Natural killer cell treated with Interleukin-12 subunit alpha and Interleukin-12 subunit beta and Interleukin-15 and Interleukin-18, amount 100 ng/mL, for 72 hours (primary cell): Measurements from ENCODE around the gene HSPA9. TPM values are rescaled to one million over a fixed set of nuclear protein-coding genes. Genes with fewer than 3 reads are reported as not detected.

Source experiments
- ATAC-seq, 2 donors: fragments of 150-1000 bp; cut with Tn5 transposase in 1 of 2; sonication (Bioruptor Pico), chemical (Tn5 transposase) in 1 of 2; 2 replicates each; pipeline ENCODE4 v1.10.0; 2021
- DNase-seq: peaks from one replicate; pipeline ENCODE4 v3.0.0; 2022; ENCODE audit warnings: low spot score
- H3K27ac Mint-ChIP-seq, 2 donors: 1 replicate in 1 of 2; 2 replicates in 1 of 2; pipeline ENCODE4 v1.8.0; 2022; ENCODE audit warnings: mixed read lengths in 2 of 2, mild to moderate bottlenecking in 1 of 2, moderate library complexity in 1 of 2
- H3K27me3 Mint-ChIP-seq, 2 donors: 1 replicate in 1 of 2; 2 replicates in 1 of 2; pipeline ENCODE4 v1.8.0; 2022; ENCODE audit warnings: mixed read lengths in 2 of 2
- H3K36me3 Mint-ChIP-seq: one replicate; pipeline ENCODE4 v1.8.0; 2022; ENCODE audit warnings: mixed read lengths
- H3K4me1 Mint-ChIP-seq, 2 donors: 1 replicate in 1 of 2; 2 replicates in 1 of 2; pipeline ENCODE4 v1.8.0; 2022; ENCODE audit warnings: low read depth in 2 of 2, mixed read lengths in 2 of 2, mild to moderate bottlenecking in 1 of 2
- H3K4me3 Mint-ChIP-seq: one replicate; pipeline ENCODE4 v1.8.0; 2022; ENCODE audit warnings: mixed read lengths
- H3K9me3 Mint-ChIP-seq: 2 replicates; pipeline ENCODE4 v1.8.0; 2022; ENCODE audit warnings: mixed read lengths
- total RNA-seq, 2 donors: library from RNA; stranded (reverse); gene quantifications; one replicate each; pipeline ENCODE4 v1.2.3, GENCODE V29; 2022

HSPA9 gene
- total RNA-seq, 2 donors from 2014 or later = 337 to 473 TPM

DNA sequence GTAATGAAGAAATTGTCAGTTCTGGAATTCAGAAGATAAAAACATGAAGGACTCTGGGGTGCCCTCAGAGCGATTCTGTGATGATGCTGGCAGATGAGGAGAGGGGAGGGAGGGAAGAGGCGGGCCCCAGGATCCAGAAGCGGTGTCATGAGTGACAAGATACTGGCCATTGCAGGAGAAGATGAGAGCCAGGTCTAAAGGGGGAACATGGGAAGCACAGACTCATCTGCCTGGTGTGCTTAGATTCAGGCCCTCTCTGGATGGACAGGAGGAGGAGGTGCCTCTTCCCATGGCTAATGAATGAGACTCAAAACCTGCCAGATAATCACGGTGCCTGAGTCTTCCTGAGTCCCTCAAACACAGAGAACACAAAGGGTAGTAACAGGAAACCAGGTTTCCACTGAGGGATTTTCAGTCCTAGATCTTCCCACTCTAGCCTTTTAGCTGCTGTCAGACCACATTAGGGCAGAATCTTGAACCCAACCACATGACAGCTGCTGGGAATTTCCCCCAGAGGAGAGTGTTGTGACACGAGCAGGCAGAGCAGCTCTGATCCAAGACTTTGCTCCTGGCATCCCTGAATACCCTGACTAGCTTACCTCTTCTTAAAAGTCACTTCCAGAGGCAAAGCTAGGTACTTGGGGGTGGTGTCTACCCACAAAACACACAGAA lies 28.2 kb upstream of the HSPA9 start:
- H3K36me3 Mint-ChIP-seq = no peaks in the 10 kb centered on the region
- peak in 1 of 2 donors; percentile 64 for ATAC-seq
- H3K4me1 Mint-ChIP-seq = peaks cover 4% of the 10 kb centered on the region in 2 donors
- no peak for DNase-seq
- peaks cover 9 to 11% of the 10 kb centered on the region in 2 donors for H3K27me3 Mint-ChIP-seq
- H3K9me3 Mint-ChIP-seq = no peaks in the 10 kb centered on the region
- H3K27ac Mint-ChIP-seq = no peak overlapping the region
- H3K4me3 Mint-ChIP-seq = no peak overlapping the region

DNA sequence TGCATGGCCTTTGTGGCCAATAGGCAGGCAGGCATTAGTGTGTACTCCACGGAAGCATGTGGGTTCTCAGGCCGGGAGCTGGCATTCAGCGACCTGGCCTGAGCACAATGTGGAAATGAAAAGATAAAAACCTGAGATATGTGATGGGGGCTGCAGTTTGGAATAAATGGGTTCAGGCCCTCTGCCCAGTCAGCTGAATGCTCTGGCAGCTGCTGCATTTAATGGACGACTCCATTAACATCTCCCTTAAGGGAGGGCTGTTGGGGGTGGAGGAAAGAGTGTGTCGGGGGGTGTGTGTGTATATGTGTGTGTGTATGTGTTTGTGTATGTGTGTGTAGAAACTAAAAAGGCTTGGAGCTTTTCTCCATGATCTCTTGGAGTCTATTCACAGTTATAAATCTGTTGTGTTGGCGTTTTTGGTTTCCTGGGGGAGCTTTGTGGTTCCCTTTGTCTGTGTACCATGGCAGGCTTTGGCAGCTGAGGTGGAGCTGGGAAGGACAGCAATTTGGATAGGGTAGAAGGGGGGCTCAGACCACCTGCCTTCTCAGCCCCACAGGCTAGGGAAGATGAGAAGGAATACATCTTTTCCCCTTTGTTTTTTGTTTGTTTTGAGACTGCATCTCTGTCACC lies 27.3 kb upstream of the HSPA9 start:
- Mint-ChIP-seq H3K9me3 (no peaks in the 10 kb centered on the region), H3K4me1 (peaks cover 4% of the 10 kb centered on the region in 2 donors), H3K27me3 (peaks cover 9 to 14% of the 10 kb centered on the region in 2 donors), H3K4me3 (no peak overlapping the region), H3K27ac (no peak overlapping the region), H3K36me3 (no peaks in the 10 kb centered on the region)
- DNase-seq = no peak
- no peak for ATAC-seq

DNA sequence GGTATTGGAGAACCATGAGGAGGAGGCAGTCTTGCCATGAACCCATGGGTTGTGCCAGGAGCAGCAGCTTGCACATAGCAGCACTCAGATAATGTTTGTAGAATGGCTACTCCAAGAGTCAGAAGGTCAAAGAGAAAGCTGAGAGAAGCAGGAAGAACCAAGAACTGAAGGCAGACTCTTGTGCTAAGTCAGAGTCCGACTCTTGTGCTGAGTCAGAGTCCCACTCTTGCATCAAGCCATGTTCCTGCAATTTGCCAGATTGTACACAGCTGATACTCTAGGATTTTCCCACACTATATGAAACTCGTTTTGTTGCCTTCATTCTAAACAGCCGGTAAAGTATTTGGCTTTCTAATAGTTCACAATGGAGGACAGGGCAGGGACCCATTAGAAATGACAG lies 26.2 kb upstream of the HSPA9 start:
- DNase-seq = no peak
- Mint-ChIP-seq H3K4me3 (no peak overlapping the region), H3K9me3 (no peaks in the 10 kb centered on the region), H3K4me1 (peaks cover 4% of the 10 kb centered on the region in 2 donors), H3K27ac (no peak overlapping the region), H3K27me3 (peaks cover 9 to 12% of the 10 kb centered on the region in 2 donors), H3K36me3 (no peaks in the 10 kb centered on the region)
- peak; percentile 62 to 66 for ATAC-seq

DNA sequence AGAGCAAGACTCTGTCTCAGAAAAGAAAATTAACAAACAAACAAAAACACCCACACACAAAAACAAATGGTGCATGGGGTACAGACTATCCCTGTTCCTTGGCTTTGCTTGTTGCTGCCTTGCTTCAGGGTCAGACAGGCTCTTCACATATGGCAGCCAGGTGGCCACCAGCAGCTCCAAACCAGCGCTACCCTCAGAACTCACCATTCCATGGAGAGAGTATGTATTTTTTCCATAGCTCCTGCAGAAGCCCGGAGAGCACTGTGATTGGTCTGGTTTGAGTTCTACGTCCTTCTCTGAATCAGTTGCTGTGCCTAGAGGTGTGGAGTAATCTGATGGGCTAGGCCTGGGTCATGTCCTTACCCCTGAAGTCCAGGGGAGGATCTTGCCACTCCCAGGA lies 25.2 kb upstream of the HSPA9 start:
- Mint-ChIP-seq H3K9me3 (no peaks in the 10 kb centered on the region), H3K4me3 (no peak overlapping the region), H3K4me1 (peaks cover 4% of the 10 kb centered on the region in 2 donors), H3K36me3 (no peaks in the 10 kb centered on the region), H3K27me3 (peaks cover 9 to 11% of the 10 kb centered on the region in 2 donors), H3K27ac (no peak overlapping the region)
- ATAC-seq (no peak), DNase-seq (no peak)

DNA sequence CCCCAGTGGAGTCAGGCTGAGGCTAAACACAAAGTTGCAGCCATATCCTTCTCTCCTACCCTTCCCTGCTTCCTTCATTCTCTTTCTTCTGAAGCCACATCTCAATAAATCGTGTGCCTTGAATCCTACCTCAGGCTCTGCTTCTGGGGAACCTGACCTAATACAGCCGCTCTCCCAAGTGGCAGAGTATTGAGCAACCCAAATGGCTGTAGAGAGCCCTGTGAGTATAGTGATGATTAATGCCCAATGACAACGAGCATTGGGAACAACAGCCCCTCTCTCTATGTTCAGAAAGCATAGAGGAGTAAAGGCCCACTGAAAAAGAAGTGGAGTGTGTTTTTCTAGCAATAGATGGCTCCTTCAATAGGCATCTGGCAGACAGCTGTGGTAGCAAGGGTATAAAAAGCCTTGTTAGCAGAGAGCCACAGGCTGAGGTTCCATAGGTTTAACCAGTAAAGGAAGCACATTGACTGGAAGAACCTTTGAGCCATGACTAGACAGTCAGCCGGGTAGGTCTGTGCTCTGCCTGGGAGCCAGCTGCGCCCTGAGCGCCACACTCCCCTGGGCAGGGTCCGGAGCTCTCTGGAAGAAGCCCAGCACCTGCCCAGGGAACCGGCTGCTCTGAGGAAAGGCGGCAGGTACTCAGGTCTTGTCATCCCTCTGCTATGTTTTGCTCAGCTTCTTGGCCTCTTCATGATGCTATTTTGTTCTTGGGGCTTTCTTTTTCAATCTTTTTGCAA lies 22.6 kb upstream of the HSPA9 start:
- Mint-ChIP-seq H3K9me3 (no peaks in the 10 kb centered on the region), H3K27ac (peak overlapping the region in 1 of 2 donors; percentile 18), H3K4me3 (no peak overlapping the region), H3K36me3 (no peaks in the 10 kb centered on the region), H3K27me3 (peaks cover 13 to 17% of the 10 kb centered on the region in 2 donors), H3K4me1 (peaks cover 4% of the 10 kb centered on the region in 2 donors)
- ATAC-seq (no peak), DNase-seq (no peak)

DNA sequence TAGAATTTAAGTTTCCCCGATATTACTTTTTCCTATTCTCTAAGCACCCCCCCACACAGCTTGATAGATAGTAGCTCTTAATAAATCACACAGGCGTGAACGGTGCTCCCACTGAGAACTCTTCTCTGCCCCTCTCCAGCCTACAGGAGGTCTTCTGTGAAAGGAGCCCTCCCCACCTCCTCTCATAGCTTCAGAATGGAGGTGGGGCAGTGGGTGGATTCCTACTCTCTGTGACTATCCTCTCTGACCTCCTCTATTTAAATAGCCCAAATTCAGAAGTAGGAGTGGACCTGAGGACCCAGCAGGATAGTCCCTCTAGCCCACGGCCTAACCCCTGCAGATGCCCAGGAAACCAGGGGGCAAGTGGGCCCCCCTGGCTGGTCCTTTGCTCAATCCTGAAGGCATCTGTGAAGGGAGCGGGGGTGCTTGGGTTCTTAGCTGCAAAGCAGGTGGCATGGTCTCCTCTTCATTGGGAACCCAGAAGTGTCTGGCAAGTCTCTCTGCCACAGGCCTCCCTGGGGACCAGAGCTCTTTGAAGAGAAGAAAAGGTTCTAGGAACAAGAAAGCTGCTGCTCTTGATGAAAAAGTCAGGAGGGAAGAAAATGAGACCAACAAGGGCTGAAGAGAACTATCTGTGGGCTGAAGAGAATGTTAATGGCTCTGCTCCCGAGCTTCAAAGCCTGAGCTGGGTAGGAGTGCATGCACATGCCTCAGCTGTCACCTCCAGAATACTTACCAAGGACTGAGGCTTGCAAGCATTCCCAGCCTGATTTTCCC lies 21.1 kb upstream of the HSPA9 start:
- ATAC-seq (no peak), DNase-seq (no peak)
- Mint-ChIP-seq H3K27me3 (peaks cover 9 to 13% of the 10 kb centered on the region in 2 donors), H3K27ac (no peak overlapping the region), H3K9me3 (no peaks in the 10 kb centered on the region), H3K4me1 (peaks cover 0 to 1% of the 10 kb centered on the region in 2 donors), H3K4me3 (no peak overlapping the region), H3K36me3 (no peaks in the 10 kb centered on the region)

DNA sequence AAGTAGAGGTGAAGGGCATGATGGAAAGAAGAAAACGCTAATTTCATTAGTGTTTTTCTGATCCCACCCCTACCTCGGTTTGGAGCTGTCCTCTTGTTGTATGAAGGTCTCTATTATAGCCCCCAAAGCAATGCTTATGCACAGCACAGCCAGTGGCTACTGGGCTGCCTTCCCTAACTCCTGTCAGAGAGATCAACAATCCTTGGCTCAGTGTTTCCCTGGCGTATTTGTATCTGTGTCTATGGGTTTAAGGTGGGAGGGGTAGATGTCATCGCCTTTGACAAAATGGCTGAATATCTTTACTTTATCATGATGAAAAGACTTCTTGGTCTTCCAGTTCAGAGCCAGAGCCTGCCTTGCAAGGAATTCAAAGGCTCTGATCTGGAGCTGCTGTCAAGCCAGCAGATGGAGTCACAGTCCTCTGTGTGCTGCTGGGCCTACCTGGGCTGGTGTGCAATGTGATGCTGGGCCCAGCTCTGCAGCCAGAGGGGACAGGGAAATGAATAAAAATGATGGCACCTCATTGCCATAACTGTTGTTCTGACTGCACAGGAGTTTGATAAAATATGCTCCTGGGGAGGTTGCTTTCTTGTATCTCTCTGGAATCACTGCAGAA lies 20.1 kb upstream of the HSPA9 start:
- Mint-ChIP-seq H3K4me3 (no peak overlapping the region), H3K4me1 (no peaks in the 10 kb centered on the region), H3K36me3 (no peaks in the 10 kb centered on the region), H3K9me3 (no peaks in the 10 kb centered on the region), H3K27ac (no peak overlapping the region), H3K27me3 (peaks cover 9 to 13% of the 10 kb centered on the region in 2 donors)
- DNase-seq = no peak
- no peak for ATAC-seq

DNA sequence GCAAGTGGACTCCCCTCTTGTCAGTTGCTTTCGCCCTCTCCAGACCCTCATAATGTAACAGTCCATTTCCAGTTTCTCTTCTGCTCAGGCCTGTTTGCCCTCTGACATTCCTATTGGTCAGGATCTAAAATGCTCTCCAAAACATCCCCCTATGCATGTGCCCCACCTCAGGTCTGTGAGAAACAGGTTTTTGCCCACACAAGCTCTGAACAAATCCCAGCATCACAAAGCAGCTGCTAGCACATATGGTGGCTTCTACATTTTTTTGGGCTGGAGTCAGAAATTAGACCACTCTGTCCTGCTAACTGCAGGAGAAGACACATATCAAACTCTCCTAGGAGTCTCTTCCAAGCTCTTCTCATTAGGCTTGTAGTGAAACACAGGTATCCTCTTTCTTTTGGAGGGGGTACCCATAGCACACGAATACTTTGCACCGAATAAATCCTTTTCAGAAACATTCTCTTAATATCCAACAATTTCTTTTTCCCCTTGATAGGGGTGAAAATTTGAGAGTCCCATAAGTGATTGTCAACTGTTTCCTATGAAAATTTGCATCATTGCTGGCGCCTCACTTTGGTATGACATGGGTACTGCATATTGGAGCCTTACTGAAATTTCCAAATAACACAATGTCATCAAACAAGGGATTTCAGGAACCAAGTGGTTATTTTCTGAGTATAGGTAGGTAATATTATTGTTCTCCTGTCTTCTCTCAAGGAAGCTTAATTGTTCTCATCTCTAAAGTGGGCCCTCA lies 19.3 kb upstream of the HSPA9 start:
- Mint-ChIP-seq H3K9me3 (no peaks in the 10 kb centered on the region), H3K36me3 (no peaks in the 10 kb centered on the region), H3K4me3 (no peak overlapping the region), H3K27me3 (peaks cover 9 to 13% of the 10 kb centered on the region in 2 donors), H3K27ac (no peak overlapping the region), H3K4me1 (no peaks in the 10 kb centered on the region)
- no peak for ATAC-seq
- no peak for DNase-seq

- Mint-ChIP-seq H3K4me3 (no peak overlapping the region), H3K9me3 (no peaks in the 10 kb centered on the region), H3K27me3 (peaks cover 8% of the 10 kb centered on the region in 2 donors), H3K36me3 (no peaks in the 10 kb centered on the region), H3K4me1 (no peaks in the 10 kb centered on the region), H3K27ac (no peak overlapping the region)
- DNase-seq (no peak), ATAC-seq (no peak)
These were observed 13.0 kb upstream of the HSPA9 start for GRCh38 chr5:138588013-138588788.

GRCh38 chr5:138585157-138585556 lies 10.0 kb upstream of the HSPA9 start:
- Mint-ChIP-seq H3K9me3 (no peaks in the 10 kb centered on the region), H3K4me3 (no peak overlapping the region), H3K36me3 (no peaks in the 10 kb centered on the region), H3K27ac (no peak overlapping the region), H3K27me3 (peaks cover 8% of the 10 kb centered on the region in 2 donors), H3K4me1 (no peaks in the 10 kb centered on the region)
- DNase-seq (no peak), ATAC-seq (no peak)

GRCh38 chr5:138583984-138584637 lies 8.9 kb upstream of the HSPA9 start:
- peaks cover 0 to 4% of the 10 kb centered on the region in 2 donors for H3K4me1 Mint-ChIP-seq
- H3K27me3 Mint-ChIP-seq = peaks cover 8% of the 10 kb centered on the region in 2 donors
- H3K27ac Mint-ChIP-seq = no peak overlapping the region
- ATAC-seq (no peak), DNase-seq (no peak)
- H3K4me3 Mint-ChIP-seq = no peak overlapping the region
- no peaks in the 10 kb centered on the region for H3K9me3 Mint-ChIP-seq
- no peaks in the 10 kb centered on the region for H3K36me3 Mint-ChIP-seq

DNA sequence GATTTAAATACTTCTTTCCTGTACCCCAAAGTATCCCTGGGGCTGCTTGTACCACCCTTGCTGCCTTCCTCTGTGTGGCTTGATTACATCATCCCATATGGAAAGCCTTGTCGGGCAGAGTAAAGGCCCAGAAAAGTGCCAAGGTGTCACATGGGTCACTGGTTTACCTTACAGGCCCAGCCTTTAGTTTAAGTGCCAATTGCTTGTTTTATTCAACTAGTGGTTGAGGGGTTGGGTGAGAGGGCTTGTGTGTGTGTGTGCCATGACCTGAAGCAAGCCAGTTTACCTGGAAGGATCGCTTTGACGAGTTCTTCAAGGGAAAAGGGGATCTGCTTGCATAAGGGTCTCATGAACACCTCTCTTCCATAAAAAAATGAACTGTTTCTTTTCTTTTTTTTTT lies 7.8 kb upstream of the HSPA9 start:
- Mint-ChIP-seq H3K36me3 (no peaks in the 10 kb centered on the region), H3K27ac (no peak overlapping the region), H3K9me3 (no peaks in the 10 kb centered on the region), H3K27me3 (peaks cover 0 to 8% of the 10 kb centered on the region in 2 donors), H3K4me1 (peaks cover 0 to 4% of the 10 kb centered on the region in 2 donors), H3K4me3 (no peak overlapping the region)
- no peak for DNase-seq
- ATAC-seq = no peak
